ENCODE data around the gene KREMEN2.
A peak's percentile ranks its signal among the peaks of the same experiment; 100 is the strongest.
"Not testable (repeated sequence)": the region's sequence is repeated elsewhere in the genome, so short reads cannot be mapped to it uniquely, and the experiment has no call there.

The KREMEN2 gene

DNA sequence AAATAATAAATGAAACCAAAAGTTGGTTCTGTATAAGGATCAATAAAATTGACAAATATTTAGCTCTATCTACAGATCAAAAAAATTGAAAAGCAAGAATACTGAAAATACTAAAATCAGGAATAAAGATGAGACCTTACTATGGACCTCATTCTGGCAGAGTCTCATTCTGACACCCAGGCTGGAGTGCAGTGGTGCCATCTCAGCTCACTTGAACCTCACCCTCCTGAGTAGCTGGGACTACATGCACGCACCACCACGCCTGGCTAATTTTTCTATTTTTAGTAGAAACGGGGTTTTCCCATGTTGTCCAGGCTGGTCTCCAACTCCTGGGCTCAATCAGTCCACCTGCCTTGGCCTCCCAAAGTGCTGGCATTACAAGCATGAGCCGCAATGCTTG, 22.0 kb upstream of the KREMEN2 start:
- DNase-seq = no peak

DNA sequence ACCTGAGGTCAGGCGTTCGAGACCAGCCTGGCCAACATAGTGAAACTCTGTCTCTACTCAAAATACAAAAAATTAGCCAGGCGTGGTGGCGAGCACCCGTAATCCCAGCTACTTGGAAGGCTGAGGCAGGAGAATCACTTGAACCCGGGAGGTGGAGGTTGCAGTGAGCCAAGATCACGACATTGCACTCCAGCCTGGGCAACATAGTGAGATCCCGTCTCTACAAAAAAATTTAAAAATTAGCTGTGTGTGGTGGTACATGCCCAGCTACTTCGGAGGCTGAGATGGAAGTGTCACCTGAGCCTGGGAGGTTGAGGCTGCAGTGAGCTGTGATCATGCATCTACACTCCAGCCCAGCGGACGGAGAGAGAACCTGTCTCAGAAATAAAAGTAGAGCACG, 20.4 kb upstream of the KREMEN2 start:
- DNase-seq = not testable (repeated sequence)

DNA sequence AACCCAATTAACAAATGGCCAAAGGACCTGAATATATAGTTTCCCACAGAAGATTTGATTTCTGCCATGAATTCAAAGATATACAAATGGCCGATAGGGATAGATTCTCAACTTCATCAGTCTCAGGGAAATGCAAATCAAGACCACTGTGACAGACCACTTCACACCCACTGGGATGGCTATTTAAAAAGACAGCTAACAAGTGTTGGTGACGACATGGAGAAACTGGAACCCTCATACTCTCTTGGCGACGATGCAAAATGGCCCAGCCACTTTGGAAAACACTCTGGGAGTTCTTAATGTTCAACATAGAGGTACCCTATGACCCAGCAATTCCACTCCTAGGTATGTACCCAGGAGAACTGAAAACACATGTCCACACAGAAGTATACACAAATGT, 17.4 kb upstream of the KREMEN2 start:
- no peak for DNase-seq

- DNase-seq = no peak
These were observed 15.0 kb upstream of the KREMEN2 start for GRCh38 chr16:2948807-2949704.

GRCh38 chr16:2949705-2950352, 14.2 kb upstream of the KREMEN2 start:
- no peak for DNase-seq

- DNase-seq = no peak
These were observed 13.7 kb upstream of the KREMEN2 start for GRCh38 chr16:2950353-2950724.

- no peak for DNase-seq
These were observed 13.3 kb upstream of the KREMEN2 start for GRCh38 chr16:2950773-2951172.

DNA sequence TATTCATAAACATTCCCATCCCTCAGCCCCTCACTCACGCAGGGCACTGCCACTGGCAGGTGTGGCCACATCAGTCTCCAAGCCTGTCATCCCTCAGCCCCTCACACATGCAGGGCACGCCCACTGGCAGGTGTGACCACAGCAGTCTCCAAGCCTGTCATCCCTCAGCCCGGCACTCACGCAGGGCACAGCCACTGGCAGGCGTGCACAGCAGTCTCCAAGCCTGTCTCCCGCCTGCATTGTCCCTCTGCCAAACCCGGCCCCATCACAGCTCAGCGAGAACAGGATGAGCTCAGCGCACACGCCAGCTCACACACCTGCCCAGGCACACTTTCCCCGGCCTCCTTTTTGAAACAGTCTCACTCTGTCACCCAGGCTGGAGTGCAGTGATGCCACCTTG, 11.4 kb upstream of the KREMEN2 start:
- no peak for DNase-seq

DNA sequence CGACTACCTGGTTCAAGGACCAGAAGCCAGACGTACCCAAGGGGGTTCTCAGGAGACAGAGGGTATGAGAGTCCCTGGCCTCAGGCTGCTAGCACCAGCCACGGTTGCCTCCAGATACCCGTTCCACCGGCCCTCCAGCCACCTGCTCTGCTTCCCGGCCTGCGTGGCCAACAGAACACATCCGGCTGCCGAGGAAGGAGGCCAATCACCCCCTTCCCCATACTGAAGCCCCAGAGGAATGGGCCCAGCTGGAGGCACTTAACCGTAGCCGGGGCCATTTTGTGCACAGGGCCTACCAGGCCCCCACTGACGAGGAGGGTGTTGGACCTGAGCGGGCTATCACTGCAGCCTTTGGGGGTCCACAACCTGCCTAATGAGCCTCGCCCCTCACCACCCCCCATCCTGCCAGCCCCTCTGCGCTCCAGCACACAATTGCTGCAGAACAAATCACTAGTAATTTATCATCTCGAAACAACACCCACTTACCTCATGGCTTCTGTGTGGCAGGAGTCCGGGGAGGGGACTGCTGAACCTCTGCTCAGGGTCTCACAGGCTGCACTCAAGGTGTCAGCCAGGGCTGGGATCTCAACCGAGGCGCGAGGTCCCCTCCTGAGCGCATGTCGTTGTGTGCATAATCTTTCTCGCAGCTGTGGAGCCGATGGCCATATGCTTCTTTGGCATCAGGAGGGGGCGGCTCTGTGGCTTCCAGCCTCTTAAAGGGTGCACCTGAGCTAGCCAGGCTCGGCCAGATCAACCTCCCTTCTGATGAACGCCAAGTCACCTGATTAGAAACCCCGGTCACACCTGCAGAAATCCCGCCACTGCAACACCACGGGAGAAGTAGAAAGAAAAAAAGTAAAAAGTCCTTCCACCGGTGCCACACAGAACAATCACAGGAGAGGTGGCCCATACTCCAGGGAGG, 10.1 kb upstream of the KREMEN2 start:
- no peak for DNase-seq

DNA sequence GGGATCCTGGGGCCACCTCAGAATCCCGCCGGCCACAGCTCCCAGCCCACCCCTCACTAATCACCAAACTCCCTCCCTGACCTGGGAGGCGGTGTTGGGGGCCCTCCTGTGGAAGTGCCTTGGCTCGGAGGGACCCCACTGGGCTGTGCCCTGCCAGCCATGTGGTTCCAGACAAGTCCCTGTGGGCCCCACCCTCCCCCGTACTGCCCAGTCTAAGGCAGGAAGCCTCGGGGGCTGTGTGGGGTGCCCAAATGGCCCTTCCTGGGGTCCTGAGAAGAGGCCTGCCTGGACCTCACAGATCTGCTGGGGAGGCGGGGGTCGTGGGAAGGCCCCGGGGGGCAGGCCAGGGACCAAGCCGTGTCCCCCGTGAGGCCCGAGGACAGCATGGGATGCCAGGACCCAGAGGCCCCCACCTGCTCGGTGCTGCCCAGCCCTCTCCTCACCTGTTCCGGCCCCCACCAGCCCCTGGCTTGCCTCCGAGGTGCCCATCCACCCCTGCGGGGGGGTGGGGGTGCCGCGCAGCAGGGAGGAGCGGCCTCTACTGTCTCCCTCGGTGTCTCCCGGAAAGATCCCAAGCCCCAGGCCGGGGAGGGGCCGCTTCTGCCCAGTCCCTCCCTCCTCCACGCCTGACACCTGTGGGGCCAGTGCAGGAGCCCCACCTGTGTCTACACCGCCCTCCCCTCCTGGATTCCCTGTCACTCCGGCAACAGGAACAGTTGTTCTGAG, 9.3 kb upstream of the KREMEN2 start:
- no peak for DNase-seq

GRCh38 chr16:2955438-2955778, 8.7 kb upstream of the KREMEN2 start:
- no peak for DNase-seq

DNA sequence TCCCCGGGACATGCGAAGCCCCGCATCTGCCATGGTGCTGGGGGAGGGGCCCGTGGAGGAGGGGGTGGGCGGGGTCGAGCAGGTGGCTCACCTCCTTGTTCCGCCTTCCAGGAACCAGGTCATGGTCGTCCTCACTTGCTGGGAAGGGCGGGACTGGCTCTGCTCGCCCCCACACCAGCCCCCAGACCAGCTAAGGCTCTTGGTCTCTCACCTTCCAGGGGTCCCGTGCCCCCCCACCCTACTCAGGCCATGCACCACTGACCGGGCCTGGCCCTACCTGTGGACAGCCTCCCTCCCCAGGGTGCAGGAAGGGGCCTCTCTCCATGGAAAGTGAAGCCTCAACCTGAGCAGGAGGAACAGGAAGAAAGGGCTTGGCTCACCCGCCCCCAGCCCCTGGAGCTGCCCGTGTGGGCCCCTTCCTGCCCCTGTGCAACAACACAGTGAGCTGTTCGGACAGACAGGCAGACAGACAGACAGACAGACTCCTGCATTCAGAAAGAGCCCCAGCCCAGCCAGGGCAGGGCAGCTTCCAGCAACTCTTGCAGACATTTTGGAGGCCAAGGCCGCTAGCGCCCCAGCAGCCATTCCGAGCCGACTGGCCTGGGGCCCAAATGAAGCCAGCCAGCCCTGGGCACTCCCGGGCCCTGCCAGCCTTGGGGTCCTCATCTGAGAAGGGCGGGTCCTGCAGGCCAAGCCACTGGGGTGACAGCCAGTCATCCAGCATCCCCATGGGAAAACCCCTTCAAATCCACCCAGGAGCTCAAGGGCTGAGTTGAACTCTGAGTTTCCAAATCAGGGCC, 8.1 kb upstream of the KREMEN2 start:
- DNase-seq = no peak

GRCh38 chr16:2956579-2956956, 7.5 kb upstream of the KREMEN2 start:
- DNase-seq = no peak

GRCh38 chr16:2959206-2959605, 4.9 kb upstream of the KREMEN2 start:
- no peak for DNase-seq

GRCh38 chr16:2960183-2961010, 3.7 kb upstream of the KREMEN2 start:
- DNase-seq = no peak

DNA sequence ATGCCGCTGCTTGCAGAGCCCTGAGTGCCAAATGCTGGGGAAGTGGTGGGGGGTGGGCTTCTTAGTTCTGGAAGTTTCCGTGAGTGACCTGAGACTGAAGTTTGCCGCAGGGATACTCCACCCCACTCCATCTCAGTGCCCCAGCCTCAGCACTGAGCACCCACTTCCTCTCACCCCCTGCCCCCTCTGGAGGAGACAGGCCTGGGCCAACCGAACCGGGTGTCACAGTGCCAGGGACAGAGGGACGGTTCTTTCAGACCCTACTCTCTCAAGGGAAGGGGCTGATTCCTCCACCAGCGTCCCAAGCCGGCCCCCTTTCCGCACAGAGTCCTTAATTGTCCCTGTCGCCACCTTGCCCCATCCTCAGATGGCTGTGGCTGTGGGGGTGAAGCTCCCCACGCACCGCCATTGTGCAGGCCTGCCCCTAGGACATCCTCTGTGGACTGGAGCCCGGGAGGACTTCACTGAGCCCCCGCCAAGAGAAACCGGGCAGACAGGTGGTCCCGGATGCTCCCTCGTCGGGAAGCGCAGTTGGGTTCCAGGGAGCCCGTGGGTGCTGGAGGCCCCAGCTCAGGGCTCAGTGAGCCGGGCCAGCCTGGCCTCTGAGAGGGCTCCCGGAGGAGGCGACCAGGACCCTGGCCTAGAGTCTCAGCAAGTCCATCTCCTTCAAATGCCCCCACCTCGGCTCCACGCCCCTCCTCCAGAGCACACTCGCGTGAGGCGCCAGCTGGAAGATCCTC, 1.6 kb upstream of the KREMEN2 start:
- no peak for DNase-seq

- DNase-seq = no peak
These were observed 877 bp upstream of the KREMEN2 start for GRCh38 chr16:2963074-2963722.

GRCh38 chr16:2964475-2965336, 631 bp downstream of the KREMEN2 start:
- peak; percentile 44 for DNase-seq
